HG03097 (cell line): ENCODE measurements around the gene KLF7.

ENCODE experiments used
- ATAC-seq: cut with Tn5 transposase; IDR thresholded peaks from one replicate; pipeline ENCODE4 v1.9.1; 2021; ENCODE audit not compliant: unreplicated experiment, low FRiP score

Gene KLF7

GRCh38 chr2:207101984-207102383 lies 63.8 kb downstream of the KLF7 start:
- ATAC-seq: no peak

- ATAC-seq: no peak
Measured at GRCh38 chr2:207097278-207097677, 68.5 kb downstream of the KLF7 start.

DNA sequence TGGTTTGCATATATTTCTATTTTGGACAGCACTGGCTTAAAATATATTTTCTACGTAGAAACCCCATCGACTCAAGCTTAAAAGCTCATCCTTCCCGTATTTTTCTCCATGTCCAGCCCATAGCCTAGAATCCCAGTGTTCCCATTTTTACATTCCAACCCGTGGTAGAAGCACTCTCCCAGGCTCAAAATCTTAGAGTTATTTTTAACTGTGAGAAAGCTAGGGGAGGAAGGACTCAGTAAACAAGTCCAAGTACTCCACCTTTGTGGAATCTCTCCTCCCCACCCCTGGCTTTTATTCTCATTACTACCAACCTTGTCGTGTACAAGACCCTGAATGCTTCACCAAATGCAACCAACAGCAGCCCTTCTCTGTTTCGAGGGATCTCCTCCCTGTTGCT lies 69.8 kb downstream of the KLF7 start:
- ATAC-seq: no peak

DNA sequence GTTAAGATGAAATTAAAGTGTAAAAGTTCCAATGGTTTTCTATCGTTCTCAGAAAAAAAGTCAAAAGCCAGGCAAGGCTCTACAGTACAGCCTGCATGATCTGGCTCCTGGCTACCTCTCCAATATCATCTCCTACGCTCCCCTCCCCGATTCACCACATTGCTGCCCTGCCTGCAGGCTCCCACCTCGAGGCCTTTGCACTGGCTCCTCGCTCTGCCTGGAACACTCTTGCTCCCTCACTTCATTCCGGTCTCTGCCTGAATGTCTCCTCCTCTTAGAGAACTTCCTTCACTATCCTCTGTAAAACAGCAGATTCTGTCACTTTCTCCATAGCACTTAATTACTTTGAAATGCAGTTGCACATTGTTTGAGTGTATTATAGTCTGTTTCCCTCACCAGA lies 72.5 kb downstream of the KLF7 start:
- ATAC-seq: no peak

GRCh38 chr2:207092818-207093217 lies 72.9 kb downstream of the KLF7 start:
- ATAC-seq: no peak

GRCh38 chr2:207091928-207092327 lies 73.8 kb downstream of the KLF7 start:
- ATAC-seq: no peak

DNA sequence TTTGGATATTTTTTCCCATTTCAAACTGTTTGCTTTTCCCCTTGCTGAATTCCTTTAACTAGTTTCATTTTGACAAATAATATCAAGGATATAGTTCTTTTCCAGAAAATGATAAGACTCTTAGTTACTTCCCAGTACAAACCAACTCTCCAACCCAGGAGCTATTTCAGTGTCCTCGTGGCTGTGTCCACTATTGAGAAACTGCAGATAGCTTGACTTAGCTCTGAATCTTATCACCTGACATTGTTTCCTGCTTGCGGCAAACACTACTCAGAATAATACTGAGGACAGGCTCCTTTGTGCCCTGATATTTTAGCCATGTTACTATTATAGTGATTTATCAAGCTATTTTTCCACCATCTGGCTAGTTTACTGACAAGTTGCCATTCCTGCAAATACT lies 74.6 kb downstream of the KLF7 start:
- ATAC-seq: no peak

- no peak for ATAC-seq
Measured at GRCh38 chr2:207090389-207090788, 75.4 kb downstream of the KLF7 start.

GRCh38 chr2:207088839-207089238 lies 76.9 kb downstream of the KLF7 start:
- no peak for ATAC-seq

GRCh38 chr2:207088276-207088675 lies 77.5 kb downstream of the KLF7 start:
- ATAC-seq: no peak

GRCh38 chr2:207087046-207087902 lies 78.5 kb downstream of the KLF7 start:
- ATAC-seq: no peak

GRCh38 chr2:207086136-207086535 lies 79.6 kb downstream of the KLF7 start:
- ATAC-seq: no peak

DNA sequence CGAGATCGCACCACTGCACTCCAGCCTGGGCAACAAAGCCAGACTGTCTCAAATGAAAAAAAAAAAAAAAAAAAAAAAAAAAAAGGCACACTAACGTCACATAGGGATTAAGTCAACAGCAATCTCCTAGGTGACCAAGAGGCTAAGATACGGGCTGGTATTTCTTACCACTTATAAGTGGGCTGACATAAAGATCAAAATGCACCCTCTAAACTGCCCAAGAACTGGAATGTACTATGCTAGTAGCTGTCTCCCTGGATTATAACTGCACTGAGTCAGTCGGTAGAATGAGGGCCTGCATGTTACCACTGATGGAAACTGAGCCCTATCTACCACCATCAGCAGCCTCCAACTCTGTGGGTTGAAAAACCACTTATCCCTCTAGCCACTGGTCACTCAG lies 80.6 kb downstream of the KLF7 start:
- ATAC-seq: no peak

- ATAC-seq: no peak
Measured at GRCh38 chr2:207083361-207084110, 82.2 kb downstream of the KLF7 start.

DNA sequence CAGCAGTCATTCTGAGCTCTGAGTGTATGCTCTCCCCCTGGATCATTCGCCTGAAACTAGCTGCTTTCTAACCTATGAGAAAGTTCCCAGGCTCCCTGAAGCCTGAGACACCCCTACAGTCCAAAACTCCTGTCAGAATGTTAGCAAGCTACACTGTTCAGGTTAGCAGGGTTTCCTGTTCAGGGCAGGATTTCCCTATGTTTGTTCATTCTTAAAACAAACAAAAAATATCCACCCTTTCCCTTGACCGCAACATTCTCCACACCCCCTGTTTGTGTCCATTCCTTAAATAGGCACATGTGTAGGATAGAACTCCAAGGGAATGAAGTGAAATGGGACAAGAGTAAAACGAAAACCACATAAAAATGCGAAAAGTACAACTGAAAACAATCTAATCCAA lies 83.1 kb downstream of the KLF7 start:
- no peak for ATAC-seq

- no peak for ATAC-seq
Measured at GRCh38 chr2:207078186-207078798, 87.5 kb downstream of the KLF7 start.

GRCh38 chr2:207077266-207077665 lies 88.5 kb downstream of the KLF7 start:
- no peak for ATAC-seq

DNA sequence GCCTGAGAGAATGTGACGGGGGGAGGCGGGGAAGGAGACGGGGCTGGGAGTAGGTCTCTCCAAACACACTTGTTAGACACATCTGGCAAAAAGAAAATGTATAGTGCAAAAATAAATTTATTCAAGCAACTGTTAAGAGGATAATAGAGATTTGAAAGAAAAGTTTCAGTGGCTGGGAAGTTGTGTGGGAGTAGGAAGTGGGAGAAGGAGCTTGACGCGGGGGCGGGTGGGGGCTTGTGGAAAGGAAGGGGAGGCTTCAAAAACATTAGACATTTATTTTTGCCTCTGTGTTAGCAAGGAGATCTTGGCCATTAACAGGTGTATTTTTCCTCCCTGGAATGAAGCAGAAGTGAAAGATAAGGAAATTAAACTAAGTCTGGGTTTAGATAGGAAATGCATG lies 90.3 kb downstream of the KLF7 start:
- ATAC-seq: no peak

GRCh38 chr2:207073801-207074678 lies 91.7 kb downstream of the KLF7 start:
- ATAC-seq: no peak

DNA sequence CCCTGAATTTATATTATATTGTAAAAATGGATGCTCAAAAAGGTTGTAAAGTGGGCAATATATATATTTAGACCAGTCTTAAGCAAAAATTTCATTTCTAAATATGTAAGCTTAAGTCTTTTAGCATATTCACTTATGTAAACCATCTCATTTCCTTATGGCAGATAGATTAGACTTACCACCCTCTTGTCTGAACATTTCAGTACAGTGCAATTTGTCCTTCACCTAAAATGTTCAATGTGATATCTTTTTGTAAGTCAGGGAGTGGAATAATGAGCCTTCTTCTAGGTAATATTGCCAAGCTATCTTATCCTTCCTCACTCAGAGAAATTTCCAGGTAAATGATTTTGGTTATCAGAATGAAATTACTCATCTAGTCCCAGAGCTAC lies 92.3 kb downstream of the KLF7 start:
- ATAC-seq: no peak

DNA sequence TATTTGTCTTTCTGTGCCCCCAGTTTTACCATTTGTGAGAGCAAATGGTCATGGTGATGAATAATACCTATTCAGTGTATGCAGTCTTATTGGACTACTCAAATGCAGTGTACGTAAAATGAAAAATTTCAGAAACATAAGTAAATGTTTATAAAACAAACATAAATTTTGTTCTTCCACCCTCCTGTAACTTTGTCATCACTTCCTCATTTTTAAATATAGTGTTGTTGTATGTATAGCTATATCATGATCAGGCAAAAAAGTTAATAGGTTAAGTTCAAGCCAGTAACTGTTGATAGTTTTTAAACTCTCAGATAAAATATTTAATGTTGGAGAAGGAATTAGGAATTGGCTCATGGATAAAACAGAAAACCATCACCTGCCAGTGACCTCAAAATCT lies 93.2 kb downstream of the KLF7 start:
- no peak for ATAC-seq
